Stimulated activated CD8-positive, alpha-beta memory T cell treated with anti-CD3 and anti-CD28 coated beads, Interleukin-2, amount 100 ng/mL, for 1 hour (primary cell): ENCODE measurements around the gene AGBL4.

Experiments used
- DNase-seq, 2 donors: peaks; one replicate each; pipeline ENCODE4 v3.0.0-alpha.2; 2020; ENCODE audit warnings: low read depth in 2 of 2

The AGBL4 gene

DNA sequence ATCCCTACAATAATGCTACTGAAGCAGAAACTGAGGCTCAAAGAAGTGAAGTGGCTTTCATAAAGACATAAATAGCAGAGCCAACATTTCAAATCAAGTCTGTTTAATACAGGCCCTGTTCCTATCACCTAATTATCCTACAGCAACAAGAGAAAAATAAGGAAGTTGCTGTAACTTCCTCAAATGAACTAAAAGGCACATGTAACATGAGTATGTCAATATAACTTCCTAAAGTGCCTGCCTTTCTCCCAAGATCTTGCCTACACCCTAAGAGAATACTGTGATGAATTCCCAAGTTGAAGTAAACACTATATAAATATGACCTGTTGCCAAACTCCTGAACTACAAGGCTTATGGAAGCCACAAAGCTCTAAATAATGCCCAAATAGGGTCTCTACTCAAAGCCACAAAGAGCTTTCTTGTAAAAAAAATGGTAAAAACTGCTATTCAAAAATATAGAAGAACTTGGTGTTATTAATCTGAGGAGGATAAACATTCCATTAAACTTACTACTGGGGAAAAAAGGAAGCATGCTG is 1255.7 kb downstream of the AGBL4 start:
- no peak for DNase-seq

DNA sequence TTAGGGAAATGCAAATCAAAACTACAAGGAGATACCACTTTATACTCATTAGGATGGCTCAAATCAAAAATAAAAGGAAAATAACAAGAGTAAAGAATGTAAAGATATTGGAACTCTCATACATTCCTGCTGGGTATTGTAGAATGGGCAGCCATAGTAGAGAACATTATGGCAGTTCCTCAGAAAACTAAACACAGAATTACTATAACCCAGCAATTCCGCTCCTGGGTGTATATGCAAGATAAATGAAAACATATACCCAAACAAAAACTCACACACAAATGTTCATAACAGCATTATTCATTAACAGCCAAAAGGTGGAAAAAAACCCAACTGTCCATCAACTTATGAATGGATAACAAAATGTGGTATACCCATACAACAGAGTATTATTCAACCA is 1258.4 kb downstream of the AGBL4 start:
- DNase-seq: no peak

DNA sequence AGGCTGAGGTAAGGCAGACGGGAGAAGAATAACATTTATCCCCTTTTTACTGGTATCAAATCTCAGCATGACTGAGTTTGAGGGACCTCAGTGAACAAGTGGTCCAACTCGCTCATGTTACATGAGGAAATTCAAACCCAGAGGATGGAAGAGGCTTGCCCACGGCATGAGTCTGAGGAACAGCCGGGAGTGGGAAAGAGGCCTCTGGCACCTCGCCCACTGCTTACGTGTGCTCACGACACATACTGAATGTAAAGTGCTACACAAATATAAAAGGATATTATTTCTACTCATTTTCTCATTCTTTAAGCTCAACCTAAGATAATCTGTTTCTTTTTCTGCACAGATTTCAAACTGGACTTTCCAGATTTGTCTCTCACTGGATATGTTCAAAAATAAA is 1261.8 kb downstream of the AGBL4 start:
- DNase-seq: no peak

DNA sequence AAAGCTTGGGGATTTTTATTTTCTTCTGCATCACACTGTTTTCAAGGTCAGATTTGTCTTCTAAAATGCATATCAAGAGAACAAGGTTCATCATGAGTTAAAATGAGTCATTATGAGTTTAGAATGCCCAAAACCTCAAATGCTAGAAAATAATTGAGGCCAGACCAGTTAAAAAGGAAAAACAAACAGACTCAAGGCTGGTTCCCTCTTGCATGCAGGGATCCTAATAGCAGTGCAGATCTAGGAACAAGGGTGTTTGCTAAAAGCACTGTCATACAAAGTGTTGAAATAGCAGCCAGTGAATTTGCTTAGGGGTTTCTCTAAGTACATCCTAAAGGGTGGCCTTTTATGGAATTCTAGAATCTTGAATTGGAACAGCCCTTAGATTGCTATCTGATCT is 1262.3 kb downstream of the AGBL4 start:
- DNase-seq: no peak

DNA sequence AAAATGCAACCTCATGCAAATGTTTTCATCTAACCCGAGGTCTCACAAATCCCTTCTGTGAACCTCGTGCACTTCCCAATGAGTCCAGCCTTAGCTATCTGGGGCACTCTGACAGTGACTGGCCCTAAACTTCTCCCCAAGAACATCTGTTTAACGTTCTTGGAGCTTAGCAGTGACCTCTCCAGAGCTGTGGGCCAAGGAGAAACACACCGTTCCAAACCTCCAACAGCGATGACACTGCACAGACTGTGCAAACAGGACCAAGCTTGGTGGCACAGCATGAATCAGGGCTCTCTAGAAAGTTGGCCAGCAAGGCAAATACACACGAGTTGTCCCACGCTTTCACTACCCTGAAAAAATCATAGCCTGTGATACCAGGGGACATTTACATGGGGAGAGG is 1262.9 kb downstream of the AGBL4 start:
- no peak for DNase-seq

DNA sequence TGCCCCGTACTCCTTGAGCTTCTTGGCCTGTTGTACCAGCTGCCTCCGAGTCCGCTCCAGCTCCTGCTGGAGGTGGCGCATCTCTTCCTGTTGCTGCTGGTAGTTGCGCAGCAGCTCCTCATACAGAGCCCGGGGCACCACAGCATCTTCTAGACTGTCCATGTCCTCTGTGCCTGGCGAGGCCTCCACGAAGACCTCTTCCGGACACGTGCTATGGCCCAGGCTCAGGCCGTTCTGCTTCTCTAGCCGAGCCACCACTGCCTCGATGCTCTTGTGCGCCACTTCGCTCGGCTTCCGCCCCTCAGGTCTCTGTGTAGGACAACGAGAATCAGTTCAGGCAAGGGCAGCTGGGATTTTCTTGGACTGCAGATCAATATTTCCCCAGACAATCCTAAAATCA is 1264.8 kb downstream of the AGBL4 start:
- no peak for DNase-seq

DNA sequence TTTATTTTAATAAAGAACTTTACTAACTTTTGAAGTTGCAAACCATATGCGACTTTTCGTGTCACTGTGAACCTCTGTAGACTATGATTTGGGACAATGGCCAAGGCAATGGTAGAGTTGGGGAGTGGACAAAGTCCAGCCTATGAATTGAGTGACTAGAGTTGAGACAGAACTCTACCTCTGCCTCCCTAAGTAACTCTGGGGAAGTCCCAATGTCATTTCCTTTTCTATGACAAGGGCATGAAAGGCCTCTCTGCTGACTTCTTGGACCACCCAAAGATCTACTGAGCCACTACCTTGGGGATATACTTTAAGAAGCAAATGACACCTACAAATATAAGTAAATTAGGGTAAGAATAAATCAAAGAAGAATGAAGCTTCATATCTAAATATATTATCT is 1266.4 kb downstream of the AGBL4 start:
- no peak for DNase-seq

DNA sequence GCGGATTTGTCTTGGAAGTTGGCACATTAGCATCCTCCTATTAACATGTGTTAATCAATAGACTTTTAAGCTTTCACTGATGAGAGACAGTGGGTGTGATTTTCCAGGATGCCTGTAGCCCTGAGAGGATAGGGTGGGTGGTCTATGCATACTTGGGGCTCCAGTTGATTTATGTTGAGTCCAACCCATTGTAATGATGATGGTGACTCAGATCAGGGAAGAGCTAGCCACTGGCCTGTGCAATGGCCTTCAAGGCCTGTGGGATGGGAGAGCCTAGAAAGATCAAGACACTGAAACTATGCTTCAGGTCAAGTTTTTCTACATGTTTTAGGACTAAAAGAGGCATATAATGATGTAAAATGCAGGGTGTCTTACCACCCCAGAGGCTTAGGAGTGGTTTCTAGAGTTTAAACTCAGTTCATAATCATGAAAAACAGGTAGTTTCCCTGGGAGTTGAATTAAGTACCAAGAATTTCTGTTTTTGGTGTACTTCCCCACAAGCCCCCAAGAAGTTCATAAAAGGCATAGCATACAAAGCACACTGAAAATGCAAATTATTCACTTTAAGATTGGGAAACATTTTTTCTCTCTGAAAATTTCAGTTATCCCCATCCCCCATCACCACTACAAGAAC is 1267.0 kb downstream of the AGBL4 start:
- no peak for DNase-seq

DNA sequence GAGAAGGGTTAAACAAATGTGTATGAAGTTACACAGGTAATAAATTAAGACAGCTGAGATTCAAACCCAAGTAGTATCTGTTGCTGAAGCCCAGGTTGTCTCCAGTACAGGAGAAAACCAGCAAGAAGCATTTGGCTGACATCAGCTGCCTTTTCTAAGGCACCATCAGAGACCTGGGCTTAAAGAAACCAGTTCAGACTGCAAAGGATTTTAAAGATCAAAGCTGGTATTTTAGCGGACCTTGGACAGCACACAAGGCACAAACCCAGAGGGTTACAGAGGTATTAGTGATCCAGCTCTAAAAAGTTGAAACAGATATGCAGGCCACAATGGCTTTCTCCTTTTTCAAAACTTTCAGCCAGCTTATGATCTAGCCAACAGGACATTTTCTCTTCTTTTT is 1270.5 kb downstream of the AGBL4 start:
- no peak for DNase-seq

DNA sequence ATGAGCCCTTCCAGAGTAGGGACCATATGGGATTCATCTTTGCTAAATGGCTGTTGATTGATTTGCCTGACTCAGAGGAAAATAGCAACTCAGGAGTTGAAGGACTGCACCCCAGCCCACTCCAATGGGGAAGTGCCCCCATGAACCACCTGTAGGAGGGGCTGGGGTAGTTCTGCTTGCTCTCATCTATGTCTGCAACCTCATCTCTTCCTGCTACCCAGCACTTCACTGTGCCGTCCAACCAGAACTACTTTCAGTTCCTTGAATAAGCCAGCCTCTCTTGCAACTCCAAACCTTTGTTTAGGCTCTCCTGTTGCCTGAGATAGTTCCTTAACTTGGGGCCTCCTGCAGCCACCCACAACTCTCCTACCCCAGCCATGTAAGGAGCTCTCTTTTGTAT is 1273.6 kb downstream of the AGBL4 start:
- DNase-seq: no peak

DNA sequence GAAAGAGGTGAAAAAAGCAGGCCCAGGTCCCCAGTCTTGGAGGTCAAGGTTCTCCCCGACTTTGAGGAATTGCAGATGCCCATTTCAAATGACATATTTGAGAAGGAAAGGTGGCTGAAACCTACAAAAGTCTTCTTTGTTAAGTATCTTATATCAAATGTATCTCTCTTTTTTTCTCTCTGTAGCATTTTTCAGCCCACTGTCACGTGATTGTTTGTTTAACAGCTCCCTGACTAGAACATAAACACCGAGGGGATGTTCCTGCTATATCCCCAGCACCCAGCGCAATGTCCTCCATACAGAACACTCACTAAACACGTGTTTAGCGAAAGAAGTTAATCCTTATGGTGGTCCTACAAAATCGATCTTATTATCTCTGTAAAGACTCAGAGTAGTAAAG is 1274.7 kb downstream of the AGBL4 start:
- no peak for DNase-seq

DNA sequence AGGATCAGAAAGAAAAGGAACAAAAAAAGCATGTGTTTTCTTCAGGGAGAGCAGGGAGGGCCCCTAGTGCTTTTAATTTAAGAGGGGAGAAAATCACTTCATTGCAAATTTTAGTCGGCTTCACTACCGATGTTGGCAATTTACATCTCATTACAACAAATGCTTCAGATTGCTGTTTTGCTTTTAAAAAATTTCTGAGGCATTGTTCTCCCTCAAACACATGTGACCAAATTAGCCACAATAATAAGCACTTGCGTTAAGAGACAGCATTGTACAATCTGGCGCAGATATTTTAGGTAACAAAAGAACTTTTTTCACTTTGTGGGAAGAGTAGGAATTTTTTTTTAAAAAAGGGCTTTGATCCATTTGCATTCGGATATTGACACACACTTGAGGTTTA is 1276.8 kb downstream of the AGBL4 start:
- no peak for DNase-seq

DNA sequence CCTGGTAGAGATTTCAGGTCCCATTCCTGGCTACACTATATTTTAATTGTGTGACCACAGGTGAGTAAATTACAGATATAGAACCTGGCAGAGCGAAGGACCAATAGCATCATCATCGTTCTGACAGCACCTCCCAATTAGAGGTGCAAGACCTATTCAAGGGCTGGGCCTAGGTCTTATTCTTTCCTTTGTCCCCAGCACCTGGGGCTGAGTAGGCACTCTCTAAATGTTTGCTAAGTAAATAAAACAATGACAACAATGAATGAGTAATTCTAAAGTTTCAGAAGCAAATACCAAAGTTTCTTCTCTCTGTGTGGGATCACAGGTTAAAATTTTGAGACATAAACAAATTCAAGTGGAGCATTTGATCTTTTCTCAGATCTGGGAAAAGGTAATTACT is 1279.7 kb downstream of the AGBL4 start:
- no peak for DNase-seq

DNA sequence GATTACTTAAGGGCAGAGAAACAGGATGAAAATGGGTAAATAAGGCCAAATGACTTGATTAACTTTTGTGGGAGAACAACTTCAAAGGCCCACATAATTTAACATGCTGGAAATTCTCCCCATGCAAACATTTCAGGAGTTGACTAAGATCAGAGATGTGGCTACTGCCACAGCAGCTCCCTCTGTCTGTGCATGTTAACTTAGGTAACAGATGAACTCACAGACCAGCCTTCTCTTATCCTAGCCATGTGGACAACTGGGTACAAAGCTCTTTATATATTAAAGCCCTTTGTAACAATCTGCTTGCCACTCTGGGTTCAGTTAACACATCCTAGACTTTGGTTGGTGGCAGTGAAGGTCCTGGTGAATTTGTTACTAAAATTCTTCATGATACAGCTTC is 1280.3 kb downstream of the AGBL4 start:
- no peak for DNase-seq

DNA sequence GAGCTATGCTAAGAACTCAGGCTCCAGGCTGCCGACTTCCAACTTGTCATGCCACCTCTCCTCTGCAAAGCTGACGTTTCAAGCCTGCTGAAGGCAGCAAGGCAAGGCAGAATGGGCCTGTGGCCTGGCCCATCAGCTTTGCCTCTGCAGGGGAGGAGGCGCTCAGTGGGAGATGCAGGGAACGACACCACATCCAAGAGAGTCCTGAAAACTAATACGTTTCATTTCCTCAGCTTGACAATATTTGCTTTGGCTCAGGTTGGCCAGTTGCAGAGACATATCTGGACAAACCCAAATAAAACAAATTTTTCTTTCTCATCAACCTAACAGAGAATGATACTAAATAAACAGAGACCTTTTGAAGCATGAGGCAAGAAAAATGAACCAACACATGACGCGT is 1282.4 kb downstream of the AGBL4 start:
- no peak for DNase-seq

DNA sequence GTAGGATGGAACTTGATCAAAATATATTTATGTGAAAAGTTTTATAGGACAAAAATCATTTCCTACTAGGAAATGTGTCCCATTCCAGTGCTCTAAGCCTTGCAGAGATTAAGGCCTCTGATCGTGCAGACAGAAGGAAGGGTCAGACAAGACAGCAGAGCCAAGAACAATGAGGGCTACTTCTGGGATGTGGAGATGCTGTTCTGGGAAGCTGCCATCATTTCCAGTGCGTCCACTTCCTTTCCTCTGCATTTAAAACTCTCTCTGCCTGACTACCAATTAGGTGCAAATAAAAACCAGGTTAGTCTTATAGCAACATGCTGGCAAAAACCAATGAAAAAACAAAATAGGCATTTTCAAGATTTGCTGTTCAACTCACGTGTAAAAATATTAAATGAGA is 1283.1 kb downstream of the AGBL4 start:
- no peak for DNase-seq

DNA sequence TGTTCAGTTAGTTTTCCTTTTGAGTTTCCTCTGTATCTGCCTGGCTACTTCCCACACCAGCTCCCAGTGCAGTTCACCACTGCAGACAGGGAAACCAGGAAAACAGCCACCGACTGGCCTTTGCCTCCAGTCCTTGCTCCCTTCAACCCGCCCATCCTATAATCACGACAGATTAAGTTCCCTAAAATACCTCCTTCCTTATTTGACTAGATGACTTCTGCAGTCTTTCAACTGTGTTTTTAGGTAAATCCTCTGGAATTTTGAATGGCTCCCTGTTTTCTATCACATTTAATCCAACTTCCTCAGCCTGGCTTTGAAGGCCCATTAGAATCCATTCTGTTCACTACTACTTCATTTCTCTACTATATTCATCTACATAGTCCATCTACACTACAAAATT is 1284.7 kb downstream of the AGBL4 start:
- DNase-seq: no peak

DNA sequence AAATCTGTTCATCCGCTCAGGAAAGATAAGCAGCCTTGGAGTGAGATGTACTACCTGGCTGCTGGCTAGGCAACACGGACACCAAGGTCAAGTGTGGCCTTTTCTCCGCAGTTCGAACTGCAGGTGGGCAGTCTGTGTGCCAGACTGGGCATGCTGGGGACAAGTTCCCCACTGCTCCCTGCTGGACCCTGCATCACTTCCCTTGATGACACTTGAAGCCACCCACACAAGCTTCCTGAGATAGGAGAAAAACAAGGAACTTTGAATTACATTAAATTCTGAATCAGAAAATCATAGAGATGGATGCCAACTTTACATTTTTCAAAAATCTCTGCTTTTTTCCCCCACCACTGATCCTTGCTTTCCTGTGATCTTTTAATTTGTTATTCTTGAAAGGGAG is 1285.4 kb downstream of the AGBL4 start:
- no peak for DNase-seq

DNA sequence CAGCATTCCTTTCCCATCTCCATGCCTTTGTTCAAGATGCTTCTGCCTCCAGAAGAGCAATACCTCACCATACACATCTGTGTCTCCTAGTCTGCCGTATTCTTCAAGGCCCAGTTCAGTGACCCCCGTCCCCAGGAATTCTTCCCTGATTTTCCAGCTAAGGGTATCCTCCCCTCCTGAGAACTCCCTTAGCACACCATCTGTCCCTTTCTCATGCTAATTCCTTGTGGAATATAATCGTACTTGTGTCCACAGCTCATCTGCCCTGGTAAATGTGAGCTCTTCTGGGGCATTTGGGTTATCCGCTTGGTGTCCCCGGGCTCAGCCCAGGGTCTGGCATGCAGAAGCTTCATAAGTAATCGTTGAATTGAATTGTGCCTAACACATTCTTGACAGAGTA is 1288.0 kb downstream of the AGBL4 start:
- no peak for DNase-seq

DNA sequence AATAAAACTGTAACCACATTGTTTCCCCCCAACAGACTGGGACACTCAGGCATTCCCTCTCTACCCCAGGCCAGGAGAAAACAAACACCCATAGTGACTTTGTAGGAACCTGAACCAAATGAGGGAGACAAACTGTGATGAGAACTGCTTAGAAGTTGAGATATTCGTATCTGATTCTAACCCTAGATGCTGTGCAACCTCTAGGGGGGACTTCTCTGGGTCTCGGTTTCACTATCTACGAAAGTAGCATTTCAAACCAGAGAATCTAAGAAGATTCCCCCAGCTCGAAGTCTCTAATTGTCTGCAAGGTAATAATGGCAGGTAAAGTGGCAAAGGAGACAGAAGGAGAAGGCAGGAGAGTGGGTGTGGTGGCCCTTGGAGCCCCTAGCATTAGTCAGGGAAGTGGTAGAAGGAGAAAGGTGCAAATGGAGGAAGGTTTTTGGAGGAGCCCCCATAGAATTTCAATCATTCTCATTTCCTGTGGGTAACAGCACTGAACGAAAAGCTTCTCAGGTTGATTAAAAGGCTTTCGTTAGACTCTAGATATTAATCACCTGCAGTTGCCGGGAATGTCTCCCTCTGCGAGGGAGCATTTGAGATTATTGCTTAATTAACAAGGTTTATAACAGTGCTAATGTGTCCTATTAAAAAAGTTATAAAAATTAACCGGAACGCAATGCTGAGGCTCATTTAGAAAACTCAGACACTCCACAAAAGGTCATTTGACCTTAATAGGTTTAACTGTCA is 1293.4 kb downstream of the AGBL4 start:
- DNase-seq: no peak

DNA sequence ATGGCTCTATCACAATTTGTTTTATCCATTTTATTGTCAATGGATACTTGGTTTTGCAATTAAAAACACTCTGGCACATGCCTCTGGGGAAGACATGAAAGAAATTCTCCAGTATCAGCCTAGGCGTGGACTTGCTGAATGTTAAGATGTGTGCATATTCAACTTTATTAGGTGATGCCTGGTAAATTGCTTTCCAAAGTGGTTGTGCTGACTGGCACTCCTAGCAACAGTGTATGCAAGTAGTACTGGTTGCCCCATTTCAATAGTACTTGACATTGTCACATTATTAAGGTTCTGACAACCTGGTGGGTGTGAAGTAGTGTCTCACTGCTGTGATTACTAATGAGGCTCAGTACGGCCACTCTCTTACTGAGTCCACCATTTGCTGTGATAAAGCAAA is 1295.2 kb downstream of the AGBL4 start:
- DNase-seq: no peak

DNA sequence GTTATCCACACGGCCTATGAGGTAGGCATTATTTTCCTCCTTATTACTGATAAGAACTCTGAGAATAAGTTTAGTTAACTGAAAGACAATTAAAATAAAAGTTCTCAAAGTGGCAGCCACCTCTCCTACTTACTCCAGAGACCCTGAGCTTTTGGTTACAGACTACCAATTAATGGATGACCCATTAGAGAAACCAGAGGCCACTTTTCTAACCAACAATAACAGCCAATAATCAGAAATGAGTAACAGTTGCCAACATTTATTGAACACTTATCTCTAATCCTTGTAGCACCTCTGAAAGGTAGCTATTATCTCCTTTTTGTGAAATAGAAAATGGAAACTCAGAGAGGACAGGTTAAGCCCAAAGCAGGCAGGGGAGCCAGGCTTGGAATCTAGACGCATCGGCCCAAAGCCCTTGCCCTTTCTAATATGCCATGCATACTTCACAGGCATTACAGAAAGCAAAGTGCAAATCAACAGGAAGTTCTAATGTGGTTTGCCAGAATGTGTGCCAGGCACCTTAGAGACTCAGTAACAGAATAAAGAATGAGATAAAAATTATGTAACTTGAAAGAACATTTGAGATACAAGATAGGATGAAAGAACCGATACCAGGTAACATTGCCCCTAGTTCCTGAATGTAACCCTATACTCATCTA is 1297.1 kb downstream of the AGBL4 start:
- no peak for DNase-seq

DNA sequence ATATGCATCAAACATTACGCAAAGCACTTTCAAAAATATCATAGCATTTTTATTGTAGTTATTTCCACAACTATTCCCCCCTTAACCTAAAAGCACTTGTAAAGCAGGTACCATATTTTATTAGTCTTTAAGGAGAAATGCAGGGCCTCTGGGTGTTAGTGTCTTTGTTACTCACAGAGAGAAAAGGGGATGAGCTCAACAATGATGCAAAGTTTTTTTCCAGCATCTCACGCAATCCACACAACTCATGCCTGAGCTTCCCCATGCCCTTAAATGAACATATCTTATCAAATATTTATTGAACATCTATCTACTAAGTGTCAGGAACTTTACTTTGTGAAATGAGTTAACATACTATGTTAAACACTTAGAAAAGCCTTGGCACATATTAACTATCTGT is 1297.6 kb downstream of the AGBL4 start:
- DNase-seq: no peak
